ENCODE data around the gene CCDC106.

DNA sequence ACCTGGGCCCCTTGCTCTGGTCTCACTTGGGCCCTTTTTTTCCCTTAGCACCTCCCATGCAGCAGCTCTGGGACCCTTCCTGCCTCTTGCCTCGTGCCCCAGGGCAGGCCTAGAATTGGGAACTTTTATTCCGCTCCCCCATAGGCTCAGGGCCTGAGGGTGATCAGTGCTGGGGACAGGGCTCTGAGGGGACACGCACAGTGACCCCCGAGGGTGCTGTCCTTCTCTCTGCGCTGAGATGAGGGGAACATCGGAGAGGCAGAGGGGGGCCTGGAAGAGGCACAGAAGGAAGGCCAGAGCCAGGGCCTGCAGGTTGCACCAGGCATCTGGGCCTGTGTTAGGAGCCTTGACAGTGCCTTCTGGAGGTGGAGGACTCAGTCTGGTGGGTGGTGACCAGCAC, 37.8 kb downstream of the CCDC106 start:
- TF ChIP-seq, protein P1, sequence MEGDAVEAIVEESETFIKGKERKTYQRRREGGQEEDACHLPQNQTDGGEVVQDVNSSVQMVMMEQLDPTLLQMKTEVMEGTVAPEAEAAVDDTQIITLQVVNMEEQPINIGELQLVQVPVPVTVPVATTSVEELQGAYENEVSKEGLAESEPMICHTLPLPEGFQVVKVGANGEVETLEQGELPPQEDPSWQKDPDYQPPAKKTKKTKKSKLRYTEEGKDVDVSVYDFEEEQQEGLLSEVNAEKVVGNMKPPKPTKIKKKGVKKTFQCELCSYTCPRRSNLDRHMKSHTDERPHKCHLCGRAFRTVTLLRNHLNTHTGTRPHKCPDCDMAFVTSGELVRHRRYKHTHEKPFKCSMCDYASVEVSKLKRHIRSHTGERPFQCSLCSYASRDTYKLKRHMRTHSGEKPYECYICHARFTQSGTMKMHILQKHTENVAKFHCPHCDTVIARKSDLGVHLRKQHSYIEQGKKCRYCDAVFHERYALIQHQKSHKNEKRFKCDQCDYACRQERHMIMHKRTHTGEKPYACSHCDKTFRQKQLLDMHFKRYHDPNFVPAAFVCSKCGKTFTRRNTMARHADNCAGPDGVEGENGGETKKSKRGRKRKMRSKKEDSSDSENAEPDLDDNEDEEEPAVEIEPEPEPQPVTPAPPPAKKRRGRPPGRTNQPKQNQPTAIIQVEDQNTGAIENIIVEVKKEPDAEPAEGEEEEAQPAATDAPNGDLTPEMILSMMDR (IDR thresholded peaks at IDR 0.05), result no peak
- TF ChIP-seq POLR2AphosphoS5 (IDR thresholded peaks at IDR 0.05; ENCODE audit: insufficient read depth in 1 of 2, low read depth in 1 of 2), result no peak

All from vagina (tissue), 2 donors.